ENCODE data around the gene MPZL3. TPM values are rescaled to one million over a fixed set of nuclear protein-coding genes. Genes with fewer than 3 reads are reported as not detected.

MPZL3 gene
- polyA plus RNA-seq, 2 of the 4 experiments (the other 2 are of a cell fraction), result 0.34 to 1.0 TPM

DNA sequence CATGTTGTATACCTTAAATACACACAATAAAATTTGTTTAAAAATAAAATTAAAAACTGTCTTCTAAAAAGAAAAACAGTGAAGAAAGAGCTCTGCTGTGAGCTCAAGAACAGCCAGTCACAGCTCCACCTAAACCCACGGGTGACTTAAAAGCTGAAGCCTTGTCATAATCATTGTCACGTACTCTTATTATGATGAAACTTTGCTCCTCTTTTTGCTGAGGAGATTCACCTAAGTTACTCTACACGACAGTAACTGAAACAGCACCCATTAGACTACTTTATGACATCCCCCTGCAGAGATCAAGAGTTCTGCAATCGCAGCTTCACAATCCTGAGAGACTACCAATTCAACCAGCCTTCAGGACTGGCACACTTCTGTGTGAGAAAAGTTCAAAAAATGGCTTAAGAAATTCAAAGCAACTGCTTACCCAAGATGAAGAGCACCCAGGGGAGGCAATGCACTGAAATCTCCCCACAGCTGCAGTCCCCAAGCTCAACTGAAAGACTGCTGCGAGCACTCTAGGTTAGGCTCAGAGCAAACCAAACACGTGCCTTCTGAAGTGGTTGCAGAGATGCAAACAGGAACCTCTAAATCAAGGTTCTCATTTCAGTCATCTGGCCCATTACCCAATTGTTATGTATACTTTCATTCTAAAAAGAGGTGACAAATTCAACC lies 27.5 kb downstream of the MPZL3 start, which contains the start of gene JAML:
JAML (minus strand) TSS at position 501 of the 678 bp plus-strand sequence. CDS start 10,145 bp downstream, outside the sequence.
- FAIRE-seq, result no peak
- 20% methylated on average over 6 of the region's 6 CpGs for WGBS (ENCODE audit: missing lambda C conversion rate)
- TF ChIP-seq TFCP2L1 (CRISPR knock-in tag; IDR thresholded peaks at IDR 0.05) (no peak), JUN (IDR thresholded peaks at IDR 0.05) (no peak), BHLHE40 (IDR thresholded peaks at IDR 0.05; ENCODE audit: low read depth, low read length) (no peak), PHF8 (IDR thresholded peaks at IDR 0.05; ENCODE audit: borderline replicate concordance, low read depth) (no peak), SREBF2 (IDR thresholded peaks at IDR 0.05) (no peak), KDM5A (IDR thresholded peaks at IDR 0.05) (no peak), NPAS2 (CRISPR knock-in tag; IDR thresholded peaks at IDR 0.05; ENCODE audit: borderline replicate concordance) (no peak), RNF2 (IDR thresholded peaks at IDR 0.05; ENCODE audit: borderline replicate concordance, low read depth) (no peak), ZC3H11A (IDR thresholded peaks at IDR 0.05) (no peak), HOXB13 (CRISPR knock-in tag; IDR thresholded peaks at IDR 0.05; ENCODE audit: low read depth) (no peak), JUNB (IDR thresholded peaks at IDR 0.05) (no peak), HEYL (CRISPR knock-in tag; IDR thresholded peaks at IDR 0.05) (no peak), FOSB (CRISPR knock-in tag; IDR thresholded peaks at IDR 0.05) (no peak), CBX8 (IDR thresholded peaks at IDR 0.05) (no peak), RFX5 (IDR thresholded peaks at IDR 0.05) (no peak), KDM1A (IDR thresholded peaks at IDR 0.05; ENCODE audit: low read depth) (no peak)
- TF ChIP-seq, protein P1, sequence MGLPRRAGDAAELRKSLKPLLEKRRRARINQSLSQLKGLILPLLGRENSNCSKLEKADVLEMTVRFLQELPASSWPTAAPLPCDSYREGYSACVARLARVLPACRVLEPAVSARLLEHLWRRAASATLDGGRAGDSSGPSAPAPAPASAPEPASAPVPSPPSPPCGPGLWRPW (IDR thresholded peaks at IDR 0.05), result no peak
- TF ChIP-seq, protein P2, sequence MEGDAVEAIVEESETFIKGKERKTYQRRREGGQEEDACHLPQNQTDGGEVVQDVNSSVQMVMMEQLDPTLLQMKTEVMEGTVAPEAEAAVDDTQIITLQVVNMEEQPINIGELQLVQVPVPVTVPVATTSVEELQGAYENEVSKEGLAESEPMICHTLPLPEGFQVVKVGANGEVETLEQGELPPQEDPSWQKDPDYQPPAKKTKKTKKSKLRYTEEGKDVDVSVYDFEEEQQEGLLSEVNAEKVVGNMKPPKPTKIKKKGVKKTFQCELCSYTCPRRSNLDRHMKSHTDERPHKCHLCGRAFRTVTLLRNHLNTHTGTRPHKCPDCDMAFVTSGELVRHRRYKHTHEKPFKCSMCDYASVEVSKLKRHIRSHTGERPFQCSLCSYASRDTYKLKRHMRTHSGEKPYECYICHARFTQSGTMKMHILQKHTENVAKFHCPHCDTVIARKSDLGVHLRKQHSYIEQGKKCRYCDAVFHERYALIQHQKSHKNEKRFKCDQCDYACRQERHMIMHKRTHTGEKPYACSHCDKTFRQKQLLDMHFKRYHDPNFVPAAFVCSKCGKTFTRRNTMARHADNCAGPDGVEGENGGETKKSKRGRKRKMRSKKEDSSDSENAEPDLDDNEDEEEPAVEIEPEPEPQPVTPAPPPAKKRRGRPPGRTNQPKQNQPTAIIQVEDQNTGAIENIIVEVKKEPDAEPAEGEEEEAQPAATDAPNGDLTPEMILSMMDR (IDR thresholded peaks at IDR 0.05), result no peak
- H3K4me1 ChIP-seq, result no peaks in the 10 kb centered on the region
- no peak for ATAC-seq
- H3K9me3 ChIP-seq, result no peaks in the 10 kb centered on the region
- DNase-seq (ENCODE audit: low read depth in 1 of 2, low spot score in 1 of 2), result no peak
- no peak within 1 kb of the TSS for H3K4me3 ChIP-seq
- H3K27ac ChIP-seq, result no peak within 1 kb of the TSS
- CTCF ChIA-PET, result no interaction called here
- H3K4me2 ChIP-seq, result no peak within 1 kb of the TSS
- POLR2A ChIA-PET, result no interaction called here

DNA sequence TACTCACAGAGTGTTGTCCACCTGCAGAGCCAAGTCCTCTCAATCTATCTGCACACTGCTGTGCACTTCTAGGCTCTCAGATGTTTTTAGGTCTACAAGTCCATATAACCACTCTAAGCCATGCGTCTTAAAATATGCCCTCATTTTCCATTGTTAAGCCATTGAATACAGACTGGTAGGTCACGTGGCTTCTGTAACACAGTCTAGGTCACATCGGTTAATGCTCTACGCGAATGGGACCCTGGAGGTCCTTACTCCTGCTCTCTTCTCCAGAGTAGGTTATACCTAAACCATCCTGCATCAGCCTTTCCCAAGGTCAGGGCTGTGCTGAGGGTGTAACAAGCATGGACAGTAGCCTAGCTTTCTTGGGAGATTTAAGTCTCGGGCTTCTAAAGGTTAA lies 28.2 kb downstream of the MPZL3 start:
- ChIA-PET CTCF (no interaction called here), POLR2A (no interaction called here)
- FAIRE-seq, result no peak
- no peak for ATAC-seq
- Histone ChIP-seq H3K4me1 (no peaks in the 10 kb centered on the region), H3K4me3 (no peak overlapping the region), H3K4me2 (no peak overlapping the region), H3K27ac (no peak overlapping the region), H3K9me3 (no peaks in the 10 kb centered on the region)
- no peak for TF ChIP-seq HEYL (CRISPR knock-in tag; IDR thresholded peaks at IDR 0.05)
- TF ChIP-seq SREBF2 (IDR thresholded peaks at IDR 0.05), result no peak
- TF ChIP-seq HOXA7 (CRISPR knock-in tag; IDR thresholded peaks at IDR 0.05), result no peak
- TF ChIP-seq, protein P3, sequence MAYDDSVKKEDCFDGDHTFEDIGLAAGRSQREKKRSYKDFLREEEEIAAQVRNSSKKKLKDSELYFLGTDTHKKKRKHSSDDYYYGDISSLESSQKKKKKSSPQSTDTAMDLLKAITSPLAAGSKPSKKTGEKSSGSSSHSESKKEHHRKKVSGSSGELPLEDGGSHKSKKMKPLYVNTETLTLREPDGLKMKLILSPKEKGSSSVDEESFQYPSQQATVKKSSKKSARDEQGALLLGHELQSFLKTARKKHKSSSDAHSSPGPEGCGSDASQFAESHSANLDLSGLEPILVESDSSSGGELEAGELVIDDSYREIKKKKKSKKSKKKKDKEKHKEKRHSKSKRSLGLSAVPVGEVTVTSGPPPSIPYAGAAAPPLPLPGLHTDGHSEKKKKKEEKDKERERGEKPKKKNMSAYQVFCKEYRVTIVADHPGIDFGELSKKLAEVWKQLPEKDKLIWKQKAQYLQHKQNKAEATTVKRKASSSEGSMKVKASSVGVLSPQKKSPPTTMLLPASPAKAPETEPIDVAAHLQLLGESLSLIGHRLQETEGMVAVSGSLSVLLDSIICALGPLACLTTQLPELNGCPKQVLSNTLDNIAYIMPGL (CRISPR knock-in tag; IDR thresholded peaks at IDR 0.05; ENCODE audit: borderline replicate concordance), result no peak
- no peak for TF ChIP-seq NR3C1 (IDR thresholded peaks at IDR 0.05)
- no peak for TF ChIP-seq HOXB13 (CRISPR knock-in tag; IDR thresholded peaks at IDR 0.05; ENCODE audit: low read depth)
- TF ChIP-seq MAZ (IDR thresholded peaks at IDR 0.05; ENCODE audit: borderline replicate concordance, low read depth, low read length), result no peak
- no peak for TF ChIP-seq CBX2 (IDR thresholded peaks at IDR 0.05; ENCODE audit: borderline replicate concordance, low read depth)
- TF ChIP-seq NFE2L2 (conservative IDR thresholded peaks at IDR 0.05; ENCODE audit: low read length), result no peak
- TF ChIP-seq, protein P4, sequence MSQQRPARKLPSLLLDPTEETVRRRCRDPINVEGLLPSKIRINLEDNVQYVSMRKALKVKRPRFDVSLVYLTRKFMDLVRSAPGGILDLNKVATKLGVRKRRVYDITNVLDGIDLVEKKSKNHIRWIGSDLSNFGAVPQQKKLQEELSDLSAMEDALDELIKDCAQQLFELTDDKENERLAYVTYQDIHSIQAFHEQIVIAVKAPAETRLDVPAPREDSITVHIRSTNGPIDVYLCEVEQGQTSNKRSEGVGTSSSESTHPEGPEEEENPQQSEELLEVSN (IDR thresholded peaks at IDR 0.05; ENCODE audit: borderline replicate concordance, low read depth), result no peak
- TF ChIP-seq, protein P5, sequence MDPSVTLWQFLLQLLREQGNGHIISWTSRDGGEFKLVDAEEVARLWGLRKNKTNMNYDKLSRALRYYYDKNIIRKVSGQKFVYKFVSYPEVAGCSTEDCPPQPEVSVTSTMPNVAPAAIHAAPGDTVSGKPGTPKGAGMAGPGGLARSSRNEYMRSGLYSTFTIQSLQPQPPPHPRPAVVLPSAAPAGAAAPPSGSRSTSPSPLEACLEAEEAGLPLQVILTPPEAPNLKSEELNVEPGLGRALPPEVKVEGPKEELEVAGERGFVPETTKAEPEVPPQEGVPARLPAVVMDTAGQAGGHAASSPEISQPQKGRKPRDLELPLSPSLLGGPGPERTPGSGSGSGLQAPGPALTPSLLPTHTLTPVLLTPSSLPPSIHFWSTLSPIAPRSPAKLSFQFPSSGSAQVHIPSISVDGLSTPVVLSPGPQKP (IDR thresholded peaks at IDR 0.05; ENCODE audit: low read depth, low read length), result no peak
- no peak for TF ChIP-seq ZC3H11A (IDR thresholded peaks at IDR 0.05)
- TF ChIP-seq HOXB5 (CRISPR knock-in tag; IDR thresholded peaks at IDR 0.05), result no peak
- TF ChIP-seq, protein P6, sequence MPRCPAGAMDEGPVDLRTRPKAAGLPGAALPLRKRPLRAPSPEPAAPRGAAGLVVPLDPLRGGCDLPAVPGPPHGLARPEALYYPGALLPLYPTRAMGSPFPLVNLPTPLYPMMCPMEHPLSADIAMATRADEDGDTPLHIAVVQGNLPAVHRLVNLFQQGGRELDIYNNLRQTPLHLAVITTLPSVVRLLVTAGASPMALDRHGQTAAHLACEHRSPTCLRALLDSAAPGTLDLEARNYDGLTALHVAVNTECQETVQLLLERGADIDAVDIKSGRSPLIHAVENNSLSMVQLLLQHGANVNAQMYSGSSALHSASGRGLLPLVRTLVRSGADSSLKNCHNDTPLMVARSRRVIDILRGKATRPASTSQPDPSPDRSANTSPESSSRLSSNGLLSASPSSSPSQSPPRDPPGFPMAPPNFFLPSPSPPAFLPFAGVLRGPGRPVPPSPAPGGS (IDR thresholded peaks at IDR 0.05), result no peak
- TF ChIP-seq GATA3 (IDR thresholded peaks at IDR 0.05; ENCODE audit: borderline replicate concordance), result no peak
- TF ChIP-seq POLR2A (IDR thresholded peaks at IDR 0.05; ENCODE audit: low read length), result no peak
- no peak for TF ChIP-seq ZFP36 (IDR thresholded peaks at IDR 0.05; ENCODE audit: borderline replicate concordance, partially characterized antibody)
- no peak for DNase-seq (ENCODE audit: low read depth in 1 of 2, low spot score in 1 of 2)
- WGBS (ENCODE audit: missing lambda C conversion rate), result 45% methylated on average over 6 of the region's 6 CpGs

All from A549 (cell line).